AG09309 (cell line): ENCODE measurements around the gene RGS17.

Experiments used
- DNase-seq: peaks from one replicate; pipeline ENCODE4 v3.0.0-alpha.2; 2010; ENCODE audit warnings: low read depth
- H3K4me3 ChIP-seq: 2 replicates; pipeline ENCODE4 v1.5.1; 2011; ENCODE audit warnings: mild to moderate bottlenecking, low read depth, low read length, moderate library complexity; ENCODE audit not compliant: control insufficient read depth
- TF ChIP-seq, protein P1 (sequence below): IDR thresholded peaks from 2 replicates; pipeline ENCODE4 v1.5.1; 2011; ENCODE audit warnings: mild to moderate bottlenecking, low read depth, low read length, inconsistent platforms; ENCODE audit not compliant: insufficient read depth, control insufficient read depth; ENCODE audit errors: missing control alignments

The RGS17 gene

DNA sequence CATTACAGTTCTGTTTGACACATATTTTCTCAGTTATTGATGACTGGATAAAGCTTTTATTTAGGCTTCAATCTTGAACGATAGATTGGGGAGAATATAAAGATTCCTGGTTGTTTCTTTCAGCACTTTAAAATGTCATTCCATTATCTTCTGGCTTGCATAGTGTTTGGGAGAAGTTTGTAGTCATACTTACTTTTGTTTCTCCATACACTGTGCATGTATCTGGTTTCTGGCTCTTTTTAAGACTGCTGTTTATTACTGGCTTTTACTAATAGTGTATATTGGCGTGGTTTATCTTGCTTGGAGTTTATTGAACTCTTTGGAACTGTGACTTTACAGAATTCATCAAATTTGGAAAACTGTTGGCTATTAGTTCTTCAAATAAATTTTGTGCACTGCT lies 49.2 kb downstream of the RGS17 start:
- TF ChIP-seq, protein P1, sequence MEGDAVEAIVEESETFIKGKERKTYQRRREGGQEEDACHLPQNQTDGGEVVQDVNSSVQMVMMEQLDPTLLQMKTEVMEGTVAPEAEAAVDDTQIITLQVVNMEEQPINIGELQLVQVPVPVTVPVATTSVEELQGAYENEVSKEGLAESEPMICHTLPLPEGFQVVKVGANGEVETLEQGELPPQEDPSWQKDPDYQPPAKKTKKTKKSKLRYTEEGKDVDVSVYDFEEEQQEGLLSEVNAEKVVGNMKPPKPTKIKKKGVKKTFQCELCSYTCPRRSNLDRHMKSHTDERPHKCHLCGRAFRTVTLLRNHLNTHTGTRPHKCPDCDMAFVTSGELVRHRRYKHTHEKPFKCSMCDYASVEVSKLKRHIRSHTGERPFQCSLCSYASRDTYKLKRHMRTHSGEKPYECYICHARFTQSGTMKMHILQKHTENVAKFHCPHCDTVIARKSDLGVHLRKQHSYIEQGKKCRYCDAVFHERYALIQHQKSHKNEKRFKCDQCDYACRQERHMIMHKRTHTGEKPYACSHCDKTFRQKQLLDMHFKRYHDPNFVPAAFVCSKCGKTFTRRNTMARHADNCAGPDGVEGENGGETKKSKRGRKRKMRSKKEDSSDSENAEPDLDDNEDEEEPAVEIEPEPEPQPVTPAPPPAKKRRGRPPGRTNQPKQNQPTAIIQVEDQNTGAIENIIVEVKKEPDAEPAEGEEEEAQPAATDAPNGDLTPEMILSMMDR: no peak
- H3K4me3 ChIP-seq: no peak overlapping the region
- DNase-seq: no peak

DNA sequence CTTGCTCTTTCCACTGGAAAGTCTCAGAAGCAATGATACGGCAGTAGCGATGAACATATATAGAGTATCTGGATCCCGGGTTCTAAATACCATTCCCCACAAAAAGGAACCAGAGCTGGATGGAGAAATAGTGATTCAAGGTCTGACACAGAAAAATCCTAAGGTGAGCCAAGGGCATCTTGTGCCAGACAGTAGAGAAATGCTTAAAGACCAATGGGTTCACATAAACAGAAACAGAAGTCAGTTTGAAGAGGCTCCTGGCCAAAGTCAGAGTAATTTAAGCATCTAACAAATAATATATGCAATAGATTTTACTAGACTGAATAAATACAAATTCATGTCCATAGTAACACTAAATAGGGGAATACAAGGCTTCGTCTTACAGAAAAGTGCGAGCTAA lies 54.7 kb downstream of the RGS17 start:
- TF ChIP-seq, protein P1: no peak
- DNase-seq: no peak
- H3K4me3 ChIP-seq: no peak overlapping the region

DNA sequence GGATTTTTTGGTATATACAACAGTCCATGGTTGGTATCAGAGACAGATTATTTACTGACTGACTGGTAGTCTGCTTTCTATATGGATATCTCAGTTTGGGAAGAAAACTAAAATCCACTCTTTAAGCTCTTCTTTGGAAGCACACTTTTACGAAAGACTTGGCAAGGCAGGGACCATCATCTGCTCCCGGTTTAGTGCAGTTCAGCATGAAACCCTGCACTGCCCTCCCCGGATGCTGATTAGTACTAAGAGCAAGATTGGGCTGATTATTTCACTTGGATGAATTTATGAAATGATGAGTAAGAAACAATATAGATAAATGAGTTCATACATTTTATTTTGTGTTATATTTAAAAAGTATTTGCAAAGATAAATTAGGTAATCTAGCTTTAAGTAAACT lies 56.3 kb downstream of the RGS17 start:
- no peak for DNase-seq
- TF ChIP-seq, protein P1: no peak
- H3K4me3 ChIP-seq: no peak overlapping the region

- DNase-seq: no peak
- TF ChIP-seq, protein P1: no peak
- no peak overlapping the region for H3K4me3 ChIP-seq
These were observed 57.2 kb downstream of the RGS17 start for GRCh38 chr6:153073841-153074240.

- no peak overlapping the region for H3K4me3 ChIP-seq
- DNase-seq: no peak
- TF ChIP-seq, protein P1: no peak
These were observed 60.3 kb downstream of the RGS17 start for GRCh38 chr6:153070756-153071155.

GRCh38 chr6:153069897-153070296 lies 61.2 kb downstream of the RGS17 start:
- no peak overlapping the region for H3K4me3 ChIP-seq
- TF ChIP-seq, protein P1: no peak
- no peak for DNase-seq

DNA sequence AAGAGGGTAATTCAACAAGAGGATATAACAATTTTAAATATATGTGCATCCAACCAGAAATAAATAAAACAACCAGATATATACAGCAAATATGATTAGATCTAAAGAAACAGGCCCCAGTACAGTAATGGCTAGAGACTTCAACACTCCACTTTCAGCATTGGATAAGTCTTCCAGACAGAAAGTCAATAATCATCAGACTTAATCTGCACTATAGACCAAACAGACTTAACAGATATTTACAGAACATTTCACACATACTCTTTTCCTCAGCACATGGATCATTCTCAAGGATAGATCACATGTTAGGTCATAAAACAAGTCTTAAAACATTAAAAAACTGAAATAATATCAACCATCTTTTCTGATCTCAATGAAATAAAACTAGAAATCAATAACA lies 65.9 kb downstream of the RGS17 start:
- TF ChIP-seq, protein P1: no peak
- H3K4me3 ChIP-seq: no peak overlapping the region
- no peak for DNase-seq
